ENCODE data around the gene LY86. TPM values are rescaled to one million over a fixed set of nuclear protein-coding genes. Genes with fewer than 3 reads are reported as not detected.

LY86 gene
- total and polyA plus RNA-seq, 10 of the 15 experiments (the other 5 are each of a cell fraction or from before 2014, with no cell fraction given) = 68.2 to 457 (median 128) TPM

DNA sequence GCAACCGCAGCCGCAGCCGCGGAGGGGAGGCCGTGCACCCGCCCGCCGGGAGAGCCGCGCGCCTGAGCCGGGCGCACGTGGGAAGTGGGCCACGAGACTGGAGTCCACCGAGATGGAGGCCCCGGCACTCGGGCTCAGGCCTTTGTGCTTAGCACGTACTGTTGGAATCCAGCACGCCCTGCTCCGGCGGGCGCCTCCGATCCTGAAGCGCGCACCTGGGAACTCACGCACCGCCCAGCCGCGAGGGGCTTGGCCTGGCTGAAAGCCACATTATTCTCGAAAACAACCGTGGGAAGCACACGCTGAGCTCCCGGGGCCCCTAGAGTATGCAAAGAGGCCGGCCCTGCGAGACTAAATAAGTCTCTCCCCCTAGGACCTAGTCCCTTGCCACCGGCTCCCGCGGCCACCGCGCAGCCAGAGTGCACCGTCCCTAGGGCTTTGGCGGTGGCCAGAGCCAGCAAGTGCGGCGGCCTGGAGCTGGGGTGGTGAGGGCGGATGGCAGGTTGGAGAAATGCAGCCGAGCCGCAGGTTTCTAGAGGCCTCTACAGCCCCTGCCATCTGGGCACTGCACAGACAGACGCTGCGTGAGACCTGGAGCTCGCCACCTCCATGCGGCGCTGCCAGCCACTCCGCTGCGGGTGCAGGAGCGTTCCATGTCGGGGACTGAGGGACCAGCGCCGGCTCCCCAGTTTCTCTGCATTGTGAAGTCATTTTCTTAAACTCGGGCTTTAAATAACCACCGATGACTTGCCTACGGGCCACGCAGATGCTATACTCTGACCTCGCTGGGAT lies 42.0 kb upstream of the LY86 start (continued):
- TF ChIP-seq ZNF592 (IDR thresholded peaks at IDR 0.05) = 0 out of 2 replicates have a peak, but pooled peaks have one; percentile 48
- no peak for TF ChIP-seq HDAC6 (IDR thresholded peaks at IDR 0.05; ENCODE audit: unreplicated experiment)
- peak; percentile 65 for TF ChIP-seq POLR2A (IDR thresholded peaks at IDR 0.05; ENCODE audit: low read depth, low read length)
- no peak for TF ChIP-seq CEBPZ (IDR thresholded peaks at IDR 0.05; ENCODE audit: low read depth, low read length)

Data from GM12878 (cell line).